ENCODE measurements around the gene KCNAB3. TPM values are rescaled to one million over a fixed set of nuclear protein-coding genes. Genes with fewer than 3 reads are reported as not detected.

The KCNAB3 gene
- total RNA-seq, 2 experiments from 2014 or later: 8.8 to 10.3 TPM

DNA sequence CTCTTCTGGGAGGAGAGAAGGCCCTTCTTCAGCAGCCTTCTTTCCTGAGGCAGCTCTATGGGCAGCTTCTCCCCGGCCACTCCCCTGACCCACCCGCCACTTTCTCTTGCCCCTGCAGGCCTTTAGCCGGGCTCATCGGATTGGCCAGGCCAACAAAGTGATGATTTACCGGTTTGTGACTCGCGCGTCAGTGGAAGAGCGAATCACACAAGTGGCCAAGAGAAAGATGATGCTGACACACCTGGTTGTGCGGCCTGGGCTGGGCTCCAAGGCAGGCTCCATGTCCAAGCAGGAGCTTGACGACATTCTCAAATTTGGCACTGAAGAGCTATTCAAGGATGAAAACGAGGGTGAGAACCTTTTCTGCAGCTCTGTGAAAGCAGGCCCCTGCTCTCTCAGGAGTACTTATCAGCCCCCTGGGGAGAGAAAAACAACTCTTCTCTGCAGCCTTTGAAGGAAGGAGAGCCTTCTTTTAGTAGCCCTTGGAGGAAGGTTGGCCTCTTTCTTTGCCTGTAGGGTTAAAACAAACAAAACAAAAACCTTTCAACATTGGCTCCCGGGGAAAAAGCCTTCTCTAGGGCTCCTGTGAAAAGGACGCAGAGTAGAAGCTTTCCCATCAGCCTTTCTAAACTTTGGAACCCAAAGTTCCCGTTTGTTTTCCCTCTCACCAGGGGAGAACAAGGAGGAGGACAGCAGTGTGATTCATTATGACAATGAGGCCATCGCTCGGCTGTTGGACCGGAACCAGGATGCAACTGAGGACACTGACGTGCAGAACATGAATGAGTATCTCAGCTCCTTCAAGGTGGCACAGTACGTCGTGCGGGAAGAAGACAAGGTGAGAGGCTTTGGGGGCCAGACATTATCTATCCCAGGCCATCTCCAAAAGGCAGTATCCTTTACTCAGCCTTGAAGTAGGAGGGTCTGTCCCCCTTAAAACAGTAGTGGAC lies 26.2 kb downstream of the KCNAB3 start:
- H3K4me3 Mint-ChIP-seq: no peak overlapping the region
- no peaks in the 10 kb centered on the region for H3K4me1 Mint-ChIP-seq (ENCODE audit: low read depth)
- ChIA-PET POLR2A (no interaction called here), CTCF (interaction anchor here (0.8 to 1.5 kb wide), 4 partner anchors 14 to 138 kb away, joined by 3 read pairs; no protein-coding TSS in a partner anchor)
- H3K9me3 Mint-ChIP-seq (ENCODE audit: insufficient read depth): no peaks in the 10 kb centered on the region
- DNase-seq (no peak), ATAC-seq (no peak)
- no peaks in the 10 kb centered on the region for H3K27me3 Mint-ChIP-seq (ENCODE audit: low read depth)
- H3K27ac Mint-ChIP-seq: no peak overlapping the region
- peaks cover 79% of the 10 kb centered on the region for H3K36me3 Mint-ChIP-seq (ENCODE audit: low read depth)

DNA sequence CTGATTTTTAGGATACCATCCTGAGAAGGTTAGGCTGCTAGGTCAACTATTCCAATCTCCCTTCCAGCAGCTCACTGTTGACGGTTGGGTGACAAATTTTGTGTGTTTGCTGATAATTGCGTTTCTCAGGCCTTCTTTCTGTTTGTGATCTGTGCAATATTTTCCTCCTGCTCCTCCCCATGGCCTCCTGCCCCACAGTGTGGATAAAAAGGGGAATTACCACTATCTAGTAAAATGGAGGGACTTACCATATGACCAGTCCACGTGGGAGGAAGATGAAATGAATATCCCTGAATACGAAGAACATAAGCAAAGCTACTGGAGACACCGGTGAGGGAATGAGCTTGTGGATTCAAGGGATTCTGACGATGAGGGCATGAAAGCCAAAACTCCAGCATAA lies 31.9 kb downstream of the KCNAB3 start:
- DNase-seq: no peak
- H3K27ac Mint-ChIP-seq: peak overlapping the region; percentile 0
- H3K36me3 Mint-ChIP-seq (ENCODE audit: low read depth): peaks cover 85% of the 10 kb centered on the region
- H3K4me3 Mint-ChIP-seq: no peak overlapping the region
- H3K9me3 Mint-ChIP-seq (ENCODE audit: insufficient read depth): no peaks in the 10 kb centered on the region
- H3K4me1 Mint-ChIP-seq (ENCODE audit: low read depth): peaks cover 12% of the 10 kb centered on the region
- no peaks in the 10 kb centered on the region for H3K27me3 Mint-ChIP-seq (ENCODE audit: low read depth)
- POLR2A ChIA-PET: interaction anchor here (1.0 to 2.0 kb wide), 2 partner anchors 28 to 62 kb away, joined by 3 to 4 read pairs; no protein-coding TSS in a partner anchor
- ATAC-seq: no peak
- CTCF ChIA-PET: interaction anchor here (0.6 to 5.0 kb wide), 13 partner anchors 15 to 160 kb away, joined by 3 to 19 read pairs (median 4); partner anchors contain the start of genes NAA38 and RNF227

GRCh38 chr17:7897090-7897489 lies 32.6 kb downstream of the KCNAB3 start:
- H3K4me3 Mint-ChIP-seq: no peak overlapping the region
- ChIA-PET POLR2A (no interaction called here), CTCF (interaction anchor here (0.6 to 5.0 kb wide), 7 partner anchors 15 to 144 kb away, joined by 3 to 19 read pairs (median 6); partner anchors contain the start of gene RNF227)
- no peaks in the 10 kb centered on the region for H3K27me3 Mint-ChIP-seq (ENCODE audit: low read depth)
- peaks cover 12% of the 10 kb centered on the region for H3K4me1 Mint-ChIP-seq (ENCODE audit: low read depth)
- H3K36me3 Mint-ChIP-seq (ENCODE audit: low read depth): peaks cover 82% of the 10 kb centered on the region
- ATAC-seq (no peak), DNase-seq (no peak)
- H3K9me3 Mint-ChIP-seq (ENCODE audit: insufficient read depth): no peaks in the 10 kb centered on the region
- no peak overlapping the region for H3K27ac Mint-ChIP-seq

GRCh38 chr17:7894866-7895265 lies 34.8 kb downstream of the KCNAB3 start:
- ATAC-seq (no peak), DNase-seq (no peak)
- peaks cover 18% of the 10 kb centered on the region for H3K4me1 Mint-ChIP-seq (ENCODE audit: low read depth)
- H3K27ac Mint-ChIP-seq: no peak overlapping the region
- no peaks in the 10 kb centered on the region for H3K27me3 Mint-ChIP-seq (ENCODE audit: low read depth)
- H3K4me3 Mint-ChIP-seq: no peak overlapping the region
- POLR2A ChIA-PET: no interaction called here
- CTCF ChIA-PET: interaction anchor here (1.0 kb wide), 1 partner anchor 31 kb away, joined by 3 read pairs; no protein-coding TSS in a partner anchor
- H3K36me3 Mint-ChIP-seq (ENCODE audit: low read depth): peaks cover 81% of the 10 kb centered on the region
- no peaks in the 10 kb centered on the region for H3K9me3 Mint-ChIP-seq (ENCODE audit: insufficient read depth)

- ChIA-PET POLR2A (no interaction called here), CTCF (interaction anchor here (1.0 kb wide), 1 partner anchor 31 kb away, joined by 3 read pairs; no protein-coding TSS in a partner anchor)
- H3K9me3 Mint-ChIP-seq (ENCODE audit: insufficient read depth): no peaks in the 10 kb centered on the region
- H3K4me3 Mint-ChIP-seq: no peak overlapping the region
- no peaks in the 10 kb centered on the region for H3K27me3 Mint-ChIP-seq (ENCODE audit: low read depth)
- H3K27ac Mint-ChIP-seq: no peak overlapping the region
- H3K4me1 Mint-ChIP-seq (ENCODE audit: low read depth): peaks cover 18% of the 10 kb centered on the region
- DNase-seq: no peak
- peaks cover 78% of the 10 kb centered on the region for H3K36me3 Mint-ChIP-seq (ENCODE audit: low read depth)
- ATAC-seq: no peak
Measured at GRCh38 chr17:7894226-7894625, 35.4 kb downstream of the KCNAB3 start.

DNA sequence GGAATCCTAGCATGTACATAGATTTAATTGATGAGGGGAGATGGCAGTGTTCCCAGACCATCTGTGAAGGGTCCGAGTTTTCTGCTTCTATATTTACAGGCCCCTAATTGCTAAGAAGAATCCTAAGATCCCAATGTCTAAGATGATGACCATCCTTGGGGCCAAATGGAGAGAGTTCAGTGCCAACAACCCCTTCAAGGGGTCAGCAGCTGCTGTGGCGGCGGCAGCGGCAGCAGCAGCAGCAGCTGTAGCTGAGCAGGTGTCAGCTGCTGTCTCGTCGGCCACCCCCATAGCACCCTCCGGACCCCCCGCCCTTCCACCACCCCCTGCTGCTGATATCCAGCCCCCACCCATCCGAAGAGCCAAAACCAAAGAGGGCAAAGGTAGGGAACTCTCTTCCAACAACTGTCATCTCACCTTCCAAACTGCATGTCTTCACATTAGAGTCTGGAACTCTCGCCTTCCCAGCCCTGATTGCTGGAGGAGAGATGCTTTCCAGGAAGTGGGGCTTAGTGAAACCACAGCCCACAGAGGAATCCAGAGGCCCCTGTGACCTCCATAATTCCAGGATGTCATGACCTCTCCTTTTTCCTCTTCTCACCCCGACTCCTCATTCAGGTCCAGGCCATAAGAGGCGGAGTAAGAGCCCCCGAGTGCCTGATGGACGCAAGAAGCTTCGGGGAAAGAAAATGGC lies 36.3 kb downstream of the KCNAB3 start:
- no peaks in the 10 kb centered on the region for H3K27me3 Mint-ChIP-seq (ENCODE audit: low read depth)
- H3K4me3 Mint-ChIP-seq: no peak overlapping the region
- POLR2A ChIA-PET: no interaction called here

DNA sequence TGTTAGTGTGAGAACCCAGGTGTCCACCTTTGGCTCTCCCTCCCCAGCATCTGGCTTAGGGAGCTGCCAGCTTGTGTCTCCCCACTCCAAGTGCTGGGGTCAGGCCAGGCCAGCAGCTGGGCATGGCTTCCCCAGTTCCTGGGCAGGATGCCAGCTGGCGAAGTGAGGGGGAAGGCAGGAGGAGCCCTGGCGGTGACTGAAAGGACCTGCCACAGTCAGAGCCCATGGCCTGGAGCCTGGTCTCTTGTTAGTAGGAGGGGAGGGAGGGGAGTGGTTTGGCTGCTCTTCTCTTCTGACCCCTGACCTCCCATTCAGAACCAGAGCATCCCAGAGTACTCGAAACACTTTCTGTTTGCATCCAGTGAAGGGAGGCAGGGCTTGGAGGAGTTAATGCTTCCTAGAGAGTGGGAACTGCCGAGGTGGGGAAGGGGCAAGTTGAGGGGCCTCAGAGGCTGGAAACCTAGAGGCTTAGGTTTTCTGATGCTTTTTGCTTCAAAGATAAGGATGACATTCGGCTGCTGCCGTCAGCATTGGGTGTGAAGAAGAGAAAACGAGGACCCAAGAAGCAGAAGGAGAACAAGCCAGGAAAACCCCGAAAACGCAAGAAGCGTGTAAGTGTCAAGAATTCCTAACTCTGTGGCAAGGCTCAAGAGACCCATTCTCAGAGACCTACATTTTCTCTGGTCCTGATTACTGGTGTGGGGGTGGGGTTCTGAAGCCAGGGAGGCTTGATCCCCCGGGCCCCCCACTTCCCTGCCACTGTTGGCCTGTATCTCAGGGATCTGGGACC lies 40.3 kb downstream of the KCNAB3 start:
- H3K4me1 Mint-ChIP-seq (ENCODE audit: low read depth): peaks cover 8% of the 10 kb centered on the region
- H3K9me3 Mint-ChIP-seq (ENCODE audit: insufficient read depth): no peaks in the 10 kb centered on the region
- peaks cover 38% of the 10 kb centered on the region for H3K36me3 Mint-ChIP-seq (ENCODE audit: low read depth)
- POLR2A ChIA-PET: interaction anchor here (1.1 kb wide), 1 partner anchor 12 kb away, joined by 3 read pairs; no protein-coding TSS in a partner anchor
- no peak overlapping the region for H3K4me3 Mint-ChIP-seq
- no peak overlapping the region for H3K27ac Mint-ChIP-seq
- no peak for DNase-seq
- CTCF ChIA-PET: interaction anchor here (1.0 to 1.2 kb wide), 2 partner anchors 26 to 100 kb away, joined by 3 to 6 read pairs; no protein-coding TSS in a partner anchor
- H3K27me3 Mint-ChIP-seq (ENCODE audit: low read depth): no peaks in the 10 kb centered on the region
- no peak for ATAC-seq

More for the DNA sequence above, 36.3 kb downstream of the KCNAB3 start:
- no peak overlapping the region for H3K27ac Mint-ChIP-seq
- H3K4me1 Mint-ChIP-seq (ENCODE audit: low read depth): peaks cover 18% of the 10 kb centered on the region
- ATAC-seq: no peak
- H3K36me3 Mint-ChIP-seq (ENCODE audit: low read depth): peaks cover 70% of the 10 kb centered on the region
- CTCF ChIA-PET: interaction anchor here (1.2 to 1.8 kb wide), 2 partner anchors 24 to 36 kb away, joined by 3 to 4 read pairs; partner anchors contain the start of gene NAA38
- DNase-seq: no peak
- no peaks in the 10 kb centered on the region for H3K9me3 Mint-ChIP-seq (ENCODE audit: insufficient read depth)

DNA sequence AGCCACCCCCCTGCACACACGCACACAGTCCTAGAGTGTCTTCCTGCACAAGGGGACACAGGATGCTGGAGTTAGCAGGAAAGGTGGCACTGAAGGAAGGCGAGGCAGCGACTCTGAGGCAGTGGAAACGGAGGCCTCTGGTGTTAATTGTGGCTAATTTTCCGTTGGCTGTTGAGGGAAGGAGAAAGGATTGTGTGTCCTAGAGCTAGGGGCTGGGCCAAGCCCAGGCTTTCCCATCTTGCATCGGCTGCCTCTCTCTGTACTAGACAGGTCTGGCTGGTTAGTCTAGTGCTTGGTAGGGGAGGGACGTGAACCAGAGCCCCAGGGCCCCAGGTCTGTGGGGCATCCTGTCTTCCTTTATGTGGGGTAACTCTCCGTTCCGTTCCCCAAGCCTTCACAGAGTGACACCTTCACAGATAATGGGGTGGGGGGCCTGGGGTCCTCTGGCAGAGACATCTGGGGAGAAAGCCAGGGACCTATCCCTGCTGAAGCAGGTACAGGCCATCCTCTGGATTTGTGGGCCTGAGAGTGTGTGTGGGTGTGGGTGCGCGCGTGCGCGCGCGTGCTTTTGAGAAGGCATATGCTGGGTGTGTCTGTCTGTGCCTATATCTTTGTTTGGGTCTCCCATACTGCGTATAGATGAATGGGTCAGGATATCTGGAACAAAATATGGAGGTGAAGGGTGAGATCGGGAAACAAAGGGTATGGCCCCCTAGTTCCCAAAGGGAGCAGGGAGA lies 41.3 kb downstream of the KCNAB3 start, which contains the start of gene CHD3:
Gene CHD3 (plus strand): TSS at position 606 of the 737 bp plus-strand sequence. CDS start 212 bp downstream, outside the sequence.
- POLR2A ChIA-PET: interaction anchor here (1.1 kb wide), 1 partner anchor 13 kb away, joined by 3 read pairs; no protein-coding TSS in a partner anchor
- peaks cover 28% of the 10 kb centered on the region for H3K36me3 Mint-ChIP-seq (ENCODE audit: low read depth)
- H3K4me1 Mint-ChIP-seq (ENCODE audit: low read depth): peaks cover 6% of the 10 kb centered on the region
- H3K4me3 Mint-ChIP-seq: no peak within 1 kb of the TSS
- CTCF ChIA-PET: interaction anchor here (0.6 to 1.2 kb wide), 4 partner anchors 25 to 101 kb away, joined by 3 to 6 read pairs (median 3); partner anchors contain the start of gene NAA38
- H3K27ac Mint-ChIP-seq: no peak within 1 kb of the TSS
- ATAC-seq (peak; percentile 21), DNase-seq (peak; percentile 53)
- H3K9me3 Mint-ChIP-seq (ENCODE audit: insufficient read depth): no peaks in the 10 kb centered on the region
- no peaks in the 10 kb centered on the region for H3K27me3 Mint-ChIP-seq (ENCODE audit: low read depth)

DNA sequence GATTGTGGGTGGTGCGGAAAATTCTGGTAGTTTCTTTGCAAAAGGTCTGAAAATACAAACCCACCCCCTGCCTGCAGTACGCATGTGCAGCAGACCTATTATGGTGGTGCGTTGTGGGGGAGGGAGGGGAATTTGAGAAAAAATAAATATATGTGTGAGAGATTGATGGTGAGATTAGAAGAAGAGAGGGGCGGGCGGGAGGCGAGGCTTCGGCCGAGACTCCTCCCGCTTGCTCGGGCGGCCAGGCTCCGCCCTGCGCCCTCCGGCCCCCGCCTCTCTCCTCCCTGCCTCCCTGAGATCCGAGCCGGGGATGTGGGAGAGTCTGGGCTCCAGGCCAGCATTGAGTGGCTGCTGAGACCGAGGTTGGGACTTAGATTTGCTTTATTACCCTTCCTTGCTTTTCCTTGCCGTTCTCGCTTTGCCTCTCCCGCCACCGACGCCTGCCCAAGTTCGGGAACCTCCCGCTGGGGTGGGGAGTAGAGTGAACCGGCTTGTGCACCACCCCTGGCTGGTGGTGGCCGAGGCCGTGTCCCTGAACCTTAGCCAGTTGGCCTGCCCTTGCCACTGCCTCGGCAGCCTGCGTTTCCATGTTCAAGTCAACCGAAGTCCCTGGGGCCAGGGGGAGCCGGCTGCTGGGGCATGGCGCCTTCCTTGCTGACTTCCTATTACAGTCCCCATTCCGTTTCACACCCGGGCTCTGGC lies 42.0 kb downstream of the KCNAB3 start:
- Mint-ChIP-seq H3K36me3 (ENCODE audit: low read depth) (peaks cover 25% of the 10 kb centered on the region), H3K27me3 (ENCODE audit: low read depth) (no peaks in the 10 kb centered on the region), H3K4me3 (no peak overlapping the region), H3K9me3 (ENCODE audit: insufficient read depth) (no peaks in the 10 kb centered on the region), H3K4me1 (ENCODE audit: low read depth) (peaks cover 6% of the 10 kb centered on the region), H3K27ac (no peak overlapping the region)
- ChIA-PET POLR2A (no interaction called here), CTCF (no interaction called here)
- ATAC-seq (peak; percentile 73), DNase-seq (peak; percentile 94)

- Mint-ChIP-seq H3K36me3 (ENCODE audit: low read depth) (peaks cover 24% of the 10 kb centered on the region), H3K27me3 (ENCODE audit: low read depth) (no peaks in the 10 kb centered on the region), H3K9me3 (ENCODE audit: insufficient read depth) (no peaks in the 10 kb centered on the region), H3K4me3 (no peak overlapping the region), H3K27ac (no peak overlapping the region), H3K4me1 (ENCODE audit: low read depth) (peaks cover 6% of the 10 kb centered on the region)
- ATAC-seq: peak; percentile 13
- ChIA-PET POLR2A (interaction anchor here (1.4 to 1.7 kb wide), 2 partner anchors 19 to 30 kb away, joined by 9 to 12 read pairs; partner anchors contain the start of gene NAA38), CTCF (no interaction called here)
- no peak for DNase-seq
Measured at GRCh38 chr17:7887038-7887481, 42.6 kb downstream of the KCNAB3 start.

Measured in activated CD8-positive, alpha-beta T cell treated with anti-CD3 and anti-CD28 coated beads, Interleukin-2, amount 10 ng/mL, durations not matched to agents 7 days and 5 days (primary cell).